ENCODE measurements around the gene CLEC9A. TPM values are rescaled to one million over a fixed set of nuclear protein-coding genes. Genes with fewer than 3 reads are reported as not detected.
A peak's percentile ranks its signal among the peaks of the same experiment; 100 is the strongest.

The CLEC9A gene
- total and polyA plus RNA-seq, 9 donors = 0.04 to 1.00 (median 0.46) TPM; not detected in 4

GRCh38 chr12:10097521-10097920, 67.0 kb downstream of the CLEC9A start:
- Histone ChIP-seq H3K9me3 (no peaks in the 10 kb centered on the region), H3K4me3 (no peak overlapping the region), H3K27ac (no peak overlapping the region), H3K27me3 (no peaks in the 10 kb centered on the region), H3K36me3 (no peaks in the 10 kb centered on the region), H3K4me1 (ENCODE audit: insufficient read depth) (peaks cover 1% of the 10 kb centered on the region)
- intact Hi-C loops (cut with DNase I) = no loop called here
- 10 to 24% (median 21%) methylated on average over 3 of the region's 3 CpGs for WGBS, 3 donors
- TF ChIP-seq CTCF (IDR thresholded peaks at IDR 0.05) (no peak), POLR2A (IDR thresholded peaks at IDR 0.05) (no peak), EP300 (IDR thresholded peaks at IDR 0.05) (no peak)
- DNase-seq = no peak

GRCh38 chr12:10098791-10099190, 68.3 kb downstream of the CLEC9A start, which contains the start of gene CLEC1A:
Gene CLEC1A, minus strand, starts transcription at chr12:10098985. Its CDS starts 63 bp downstream, at chr12:10098922.
- intact Hi-C loops (cut with DNase I) = no loop called here
- WGBS, 3 donors = 28 to 42% (median 38%) methylated on average over 10 of the region's 10 CpGs
- peak within 1 kb of the TSS in 1 of 2 donors; percentile 63 for H3K27ac ChIP-seq

GRCh38 chr12:10101042-10101579, 70.6 kb downstream of the CLEC9A start:
- intact Hi-C loops (cut with DNase I) = no loop called here
- H3K4me3 ChIP-seq = no peak overlapping the region
- no peaks in the 10 kb centered on the region for H3K9me3 ChIP-seq
- WGBS, 3 donors = 5 to 9% (median 8%) methylated on average over 5 of the region's 5 CpGs
- no peaks in the 10 kb centered on the region for H3K27me3 ChIP-seq
- no peak overlapping the region for H3K27ac ChIP-seq
- peaks cover 1% of the 10 kb centered on the region for H3K4me1 ChIP-seq (ENCODE audit: insufficient read depth)
- peak in 3 of 5 donors; percentile 30 to 48 (median 36) for DNase-seq
- TF ChIP-seq POLR2A (IDR thresholded peaks at IDR 0.05) (no peak), EP300 (IDR thresholded peaks at IDR 0.05) (no peak), CTCF (IDR thresholded peaks at IDR 0.05) (no peak)
- no peaks in the 10 kb centered on the region for H3K36me3 ChIP-seq

More at GRCh38 chr12:10098791-10099190, 68.3 kb downstream of the CLEC9A start, which contains the start of gene CLEC1A:
- peak in 4 of 5 donors; percentile 16 to 57 (median 39) for DNase-seq
- Histone ChIP-seq H3K4me3 (no peak within 1 kb of the TSS), H3K4me1 (ENCODE audit: insufficient read depth) (peaks cover 1% of the 10 kb centered on the region), H3K9me3 (no peaks in the 10 kb centered on the region), H3K36me3 (no peaks in the 10 kb centered on the region), H3K27me3 (no peaks in the 10 kb centered on the region)
- no peak for TF ChIP-seq EP300 (IDR thresholded peaks at IDR 0.05)
- TF ChIP-seq CTCF (IDR thresholded peaks at IDR 0.05) = no peak

- 83 to 94% (median 86%) methylated on average over 1 of the region's 1 CpG for WGBS, 3 donors
- Histone ChIP-seq H3K27ac (no peak overlapping the region), H3K4me1 (ENCODE audit: insufficient read depth) (peaks cover 1% of the 10 kb centered on the region), H3K4me3 (no peak overlapping the region), H3K36me3 (no peaks in the 10 kb centered on the region), H3K9me3 (no peaks in the 10 kb centered on the region), H3K27me3 (no peaks in the 10 kb centered on the region)
- TF ChIP-seq CTCF (IDR thresholded peaks at IDR 0.05) = no peak
- intact Hi-C loops (cut with DNase I) = no loop called here
- DNase-seq = no peak
Observed at GRCh38 chr12:10101648-10102220, 71.3 kb downstream of the CLEC9A start.
